Lung microvascular endothelial cell (primary cell): Measurements from ENCODE around the gene MOGAT3. TPM values are rescaled to one million over a fixed set of nuclear protein-coding genes. Genes with fewer than 3 reads are reported as not detected.
A peak's percentile ranks its signal among the peaks of the same experiment; 100 is the strongest.

Experiments used
- DNase-seq, 2 donors: peaks; one replicate each; pipeline versions ENCODE4 v3.0.0 to v3.0.0-alpha.2; 2010; ENCODE audit warnings: low read depth in 2 of 2
- total RNA-seq: library from RNA; depleted of rRNA; stranded (reverse); fragments of >200 nt; gene quantifications from 2 replicates; pipeline ENCODE4 v1.2.1, GENCODE V29; 2014

MOGAT3 gene, protein sequence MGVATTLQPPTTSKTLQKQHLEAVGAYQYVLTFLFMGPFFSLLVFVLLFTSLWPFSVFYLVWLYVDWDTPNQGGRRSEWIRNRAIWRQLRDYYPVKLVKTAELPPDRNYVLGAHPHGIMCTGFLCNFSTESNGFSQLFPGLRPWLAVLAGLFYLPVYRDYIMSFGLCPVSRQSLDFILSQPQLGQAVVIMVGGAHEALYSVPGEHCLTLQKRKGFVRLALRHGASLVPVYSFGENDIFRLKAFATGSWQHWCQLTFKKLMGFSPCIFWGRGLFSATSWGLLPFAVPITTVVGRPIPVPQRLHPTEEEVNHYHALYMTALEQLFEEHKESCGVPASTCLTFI
- not detected in 2 replicates for total RNA-seq

DNA sequence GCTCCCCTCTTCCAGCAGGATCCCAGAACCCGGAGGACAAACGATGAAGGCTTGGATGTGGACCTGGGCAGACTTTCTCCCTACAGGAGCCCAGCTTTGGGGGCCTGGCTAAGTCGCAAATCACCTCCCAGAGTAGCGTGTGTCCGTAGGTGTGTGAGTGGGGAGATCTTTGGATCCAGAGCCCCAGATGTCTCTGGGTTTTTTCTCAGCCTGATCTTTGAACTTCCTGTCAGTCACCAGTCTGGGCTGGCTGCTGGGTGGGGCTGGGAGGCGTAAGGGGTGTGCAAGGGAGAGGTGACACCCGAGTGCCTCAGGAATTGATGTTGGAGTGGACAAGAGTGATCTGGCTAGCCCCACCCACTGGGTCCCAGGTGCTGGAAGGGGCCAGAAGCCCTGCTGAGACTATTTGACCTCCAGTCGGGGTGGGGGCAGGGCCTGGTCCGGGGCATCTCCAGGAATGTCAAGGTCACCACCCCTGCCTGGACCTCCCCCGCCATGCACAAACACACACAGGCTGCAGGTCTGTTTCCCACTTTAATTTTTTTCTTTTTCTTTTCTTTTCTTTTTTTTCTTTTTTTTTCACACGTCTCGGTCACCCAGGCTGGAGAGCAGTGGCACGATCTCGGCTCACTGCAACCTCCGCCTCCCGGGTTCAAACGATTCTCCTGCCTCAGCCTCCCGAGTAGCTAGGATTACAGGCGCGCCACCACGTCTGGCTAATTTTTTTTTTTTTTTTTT lies at the start of gene MOGAT3:
Gene MOGAT3, minus strand, starts transcription at position 175 of the 738 bp plus-strand sequence. CDS start 182 bp downstream, outside the sequence.
- DNase-seq = no peak

DNA sequence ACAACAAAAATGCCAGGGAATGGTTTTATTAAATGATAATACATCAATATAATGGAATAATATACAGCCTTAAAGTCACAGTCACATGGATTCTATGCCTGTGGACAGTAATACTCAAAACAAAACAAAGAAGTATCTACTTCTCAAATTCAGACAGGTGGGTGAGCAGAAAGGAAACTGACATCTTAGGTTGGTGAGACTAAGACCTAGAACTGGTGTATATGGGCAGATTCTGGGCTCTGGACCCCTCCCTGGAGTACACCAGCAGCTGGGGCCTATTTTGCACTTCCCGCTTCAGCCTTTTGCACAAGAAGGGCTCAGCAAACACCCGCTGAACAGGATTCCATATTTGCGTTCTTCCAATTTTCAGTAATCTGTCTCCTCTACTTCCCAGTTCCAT lies 49.5 kb upstream of the MOGAT3 start:
- no peak for DNase-seq

DNA sequence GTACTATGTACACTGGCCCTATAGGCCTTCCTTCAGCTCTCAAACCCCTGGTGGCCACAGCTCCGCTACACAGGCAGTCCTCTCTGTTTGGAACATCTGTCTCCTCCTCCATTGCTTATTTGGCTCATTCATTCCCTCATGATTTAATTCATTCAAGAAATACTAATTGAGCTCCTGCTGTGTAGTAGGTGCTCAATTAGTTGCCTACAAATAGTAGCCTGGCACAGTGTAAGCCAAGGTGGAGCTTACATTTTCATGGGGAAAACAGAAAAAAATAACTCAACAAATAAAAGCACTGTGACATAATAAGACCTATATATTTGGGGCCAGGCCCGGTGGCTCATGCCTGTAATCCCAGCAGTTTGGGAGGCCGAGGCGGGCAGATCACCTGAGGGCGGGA lies 47.4 kb upstream of the MOGAT3 start:
- no peak for DNase-seq

DNA sequence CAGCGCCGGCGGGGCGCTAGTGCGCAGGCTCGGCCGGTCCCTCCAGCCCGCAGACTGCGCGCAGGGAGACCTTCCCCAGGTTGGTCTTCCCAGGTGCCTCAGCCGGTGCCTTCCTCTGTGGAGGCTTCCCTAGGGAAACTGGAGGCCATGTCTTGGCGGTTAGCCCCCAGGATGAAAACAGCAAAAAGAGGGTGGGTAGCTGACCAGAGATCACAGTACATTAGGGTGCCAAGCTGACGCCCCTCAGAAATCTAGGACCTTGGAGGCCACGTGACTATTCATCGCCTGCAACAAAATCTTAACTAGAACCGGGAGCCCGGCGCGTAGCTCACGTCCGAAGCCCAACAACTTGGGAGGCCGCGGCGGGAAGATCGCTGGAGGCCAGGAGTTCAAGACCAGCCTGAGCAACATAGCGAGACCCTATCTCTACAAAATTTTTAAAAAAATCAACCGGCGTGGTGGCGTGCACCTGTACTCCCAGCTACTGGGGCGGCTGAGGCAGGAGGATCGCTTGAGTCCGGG lies 44.4 kb upstream of the MOGAT3 start:
- no peak for DNase-seq

DNA sequence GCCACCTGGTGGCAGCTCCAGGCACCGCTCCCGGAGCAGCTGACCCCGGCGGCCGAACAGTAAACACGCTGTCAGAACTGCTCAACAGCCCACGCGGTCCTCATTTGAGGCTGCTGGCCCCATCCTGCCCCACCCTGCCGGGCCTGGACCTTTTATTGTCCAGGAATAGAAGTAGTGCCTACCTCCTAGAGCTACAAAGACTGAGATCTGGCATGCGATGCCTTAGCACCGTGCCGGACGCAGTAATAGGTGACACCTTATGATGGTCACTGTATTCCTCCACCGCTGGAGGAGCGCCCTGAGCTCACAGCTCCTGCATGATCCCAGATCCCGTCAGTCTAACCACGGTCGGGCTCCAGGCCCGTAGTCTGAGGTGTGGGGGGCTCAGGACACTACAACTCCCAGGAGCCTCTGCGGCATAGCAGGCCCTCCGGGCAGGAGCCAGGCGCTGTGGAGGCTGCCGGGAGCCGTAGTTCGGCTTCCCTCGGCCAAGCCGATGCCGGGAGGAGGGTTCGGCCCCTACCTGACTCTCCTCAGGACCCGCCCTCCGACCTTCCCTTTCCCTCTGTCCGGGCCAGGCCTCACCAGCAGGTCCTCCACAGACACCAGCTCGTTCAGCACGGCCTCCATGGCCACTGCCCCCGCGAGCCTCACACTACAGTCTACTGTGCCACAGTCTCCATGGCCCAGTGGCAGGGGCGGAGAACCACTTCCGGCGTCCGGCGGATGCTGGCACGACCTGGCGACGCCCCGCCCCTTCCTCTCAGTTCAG lies 43.7 kb upstream of the MOGAT3 start, which contains the start of gene FIS1:
Gene FIS1, minus strand, starts transcription at position 707 of the 772 bp plus-strand sequence. Its CDS starts 77 bp downstream, at position 630.
- DNase-seq = peak; percentile 90 to 93

DNA sequence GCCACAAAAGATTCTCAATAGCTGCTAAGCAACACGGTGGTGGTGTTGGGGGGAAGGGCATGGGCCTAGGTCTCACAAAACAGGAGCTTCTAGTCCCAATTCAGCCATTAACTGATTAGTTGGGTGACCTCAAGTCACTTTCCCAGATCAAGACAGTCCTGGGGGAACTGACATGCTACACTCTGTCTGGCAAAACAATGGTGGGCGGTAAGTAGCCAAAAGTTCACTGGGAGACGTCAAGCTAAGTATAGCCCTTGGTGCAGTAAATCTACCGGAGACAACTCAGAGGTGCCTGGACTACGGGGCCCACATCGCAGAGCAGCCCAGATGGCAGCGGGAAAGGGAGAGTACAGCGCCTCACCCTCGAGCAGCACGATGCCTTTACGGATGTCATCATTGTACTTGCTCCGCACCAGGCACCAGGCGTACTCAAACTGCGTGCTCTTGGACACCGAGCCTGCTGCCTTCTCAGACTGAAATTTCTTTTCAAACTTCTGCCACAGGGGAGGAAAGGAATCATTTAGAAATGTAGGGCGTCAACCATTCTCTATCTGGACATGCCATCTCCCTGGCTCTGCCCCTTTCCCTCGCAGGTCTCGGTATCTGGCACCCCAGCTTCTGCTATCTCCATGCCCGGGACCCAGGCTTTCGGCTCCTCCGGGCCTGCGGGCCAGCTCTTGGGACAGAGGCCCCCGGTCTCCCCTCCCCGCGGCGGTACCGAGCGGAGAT lies 43.0 kb upstream of the MOGAT3 start:
- DNase-seq = peak; percentile 39 to 56

DNA sequence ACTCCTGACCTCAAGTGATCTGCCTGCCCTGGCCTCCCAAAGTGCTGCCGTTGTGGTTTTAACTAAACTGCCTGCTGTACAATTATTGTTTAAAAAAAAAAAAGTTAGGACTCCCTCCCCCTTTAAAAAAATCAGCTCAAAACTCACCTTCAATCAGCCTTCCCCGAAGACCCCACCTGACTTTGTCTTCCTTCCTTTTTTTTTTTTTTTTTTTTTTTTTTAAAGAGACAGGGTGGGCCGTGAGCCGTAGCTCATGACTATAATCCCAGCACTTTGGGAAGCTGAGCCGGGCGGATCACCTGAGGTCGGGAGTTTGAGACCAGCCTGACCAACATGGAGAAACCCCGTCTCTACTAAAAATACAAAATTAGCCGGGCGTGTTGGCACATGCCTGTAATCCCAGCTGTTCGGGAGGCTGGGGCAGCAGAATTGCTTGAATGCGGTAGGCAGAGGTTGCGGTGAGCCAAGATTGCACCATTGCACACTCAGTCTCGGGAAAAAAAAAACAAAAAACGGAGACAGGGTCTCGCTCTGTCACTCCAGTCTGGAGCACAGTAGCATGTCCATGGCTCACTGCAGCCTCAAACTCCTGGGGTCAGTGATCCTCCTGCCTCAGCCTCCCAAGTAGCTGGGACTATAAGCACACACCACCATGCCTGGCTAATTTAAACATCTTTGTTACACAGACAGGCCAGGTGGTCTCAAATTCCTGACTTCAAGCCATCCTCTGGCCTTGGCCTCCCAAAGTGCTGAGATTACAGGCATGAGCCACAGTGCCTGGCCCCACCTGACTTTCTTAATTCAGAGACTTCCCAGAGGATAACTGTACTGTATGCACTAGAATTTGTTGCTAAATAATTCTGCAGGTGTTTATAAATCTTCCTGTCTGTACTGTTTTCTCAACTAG lies 40.9 kb upstream of the MOGAT3 start:
- DNase-seq = no peak

DNA sequence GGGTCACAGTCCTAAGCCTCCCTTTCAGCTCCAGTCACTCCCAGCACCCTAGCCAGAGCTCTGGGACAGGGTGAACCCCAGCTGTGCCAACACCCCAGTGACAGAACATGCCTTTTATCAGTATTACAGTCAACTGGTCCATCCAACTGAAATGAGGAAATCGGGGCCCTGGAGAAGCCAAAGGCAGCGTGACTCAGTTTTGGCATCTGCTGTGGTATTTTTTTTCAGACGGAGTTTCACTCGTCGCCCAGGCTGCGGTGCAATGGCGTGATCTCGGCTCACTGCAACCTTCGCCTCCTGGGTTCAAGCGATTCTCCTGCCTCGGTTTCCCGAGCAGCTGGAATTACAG lies 40.2 kb upstream of the MOGAT3 start:
- peak in 1 of 2 donors; percentile 33 for DNase-seq

DNA sequence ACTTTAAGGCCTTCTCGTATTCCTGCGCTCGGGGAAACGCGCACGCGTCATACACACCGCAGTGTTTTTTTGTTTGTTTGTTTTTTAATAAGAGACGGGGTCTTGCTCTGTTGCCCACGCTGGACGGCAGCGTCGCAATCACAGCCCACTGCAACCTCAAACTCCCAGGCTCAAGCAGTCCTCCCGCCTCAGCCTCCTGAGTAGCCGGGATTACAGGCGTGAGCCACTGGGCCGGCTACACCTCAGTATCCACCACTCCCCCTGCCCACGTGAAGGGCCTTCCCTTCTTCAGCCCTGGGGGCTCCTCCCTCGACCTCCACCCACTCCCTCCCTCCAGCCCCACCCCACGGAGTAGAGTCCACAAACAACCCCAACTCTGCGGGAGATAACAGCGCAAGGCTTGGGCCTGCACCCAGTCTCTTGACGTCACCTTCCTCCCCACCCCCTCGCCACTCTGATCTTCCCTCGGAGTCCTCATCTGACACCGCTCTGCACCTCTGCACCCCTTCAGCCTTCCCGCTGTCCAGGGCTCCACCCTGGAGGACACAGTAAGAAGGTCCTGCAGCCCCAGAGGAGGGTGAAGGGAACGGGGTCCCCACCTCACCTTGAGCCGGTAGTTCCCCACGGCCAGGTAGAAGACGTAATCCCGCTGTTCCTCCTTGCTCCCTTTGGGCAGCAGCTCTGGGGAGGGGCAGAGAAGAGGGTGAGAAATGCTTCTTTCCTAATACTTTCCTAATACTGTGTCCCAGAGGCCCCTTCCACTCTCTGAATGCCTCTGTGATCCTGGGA lies 39.6 kb upstream of the MOGAT3 start:
- DNase-seq = no peak

DNA sequence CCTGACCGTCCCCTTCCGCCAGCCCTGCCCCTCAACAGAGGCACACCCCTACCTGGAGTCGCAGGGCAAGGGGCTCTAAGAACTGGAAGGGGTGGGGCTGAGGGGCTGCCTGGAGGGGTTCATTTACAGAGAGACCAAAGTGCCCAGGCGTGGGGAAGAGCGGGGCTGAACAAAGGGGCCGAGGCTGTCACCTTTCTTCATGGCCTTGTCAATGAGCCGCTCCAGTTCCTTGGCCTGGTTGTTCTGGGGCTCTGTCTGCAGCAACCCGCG lies 39.0 kb upstream of the MOGAT3 start:
- no peak for DNase-seq

DNA sequence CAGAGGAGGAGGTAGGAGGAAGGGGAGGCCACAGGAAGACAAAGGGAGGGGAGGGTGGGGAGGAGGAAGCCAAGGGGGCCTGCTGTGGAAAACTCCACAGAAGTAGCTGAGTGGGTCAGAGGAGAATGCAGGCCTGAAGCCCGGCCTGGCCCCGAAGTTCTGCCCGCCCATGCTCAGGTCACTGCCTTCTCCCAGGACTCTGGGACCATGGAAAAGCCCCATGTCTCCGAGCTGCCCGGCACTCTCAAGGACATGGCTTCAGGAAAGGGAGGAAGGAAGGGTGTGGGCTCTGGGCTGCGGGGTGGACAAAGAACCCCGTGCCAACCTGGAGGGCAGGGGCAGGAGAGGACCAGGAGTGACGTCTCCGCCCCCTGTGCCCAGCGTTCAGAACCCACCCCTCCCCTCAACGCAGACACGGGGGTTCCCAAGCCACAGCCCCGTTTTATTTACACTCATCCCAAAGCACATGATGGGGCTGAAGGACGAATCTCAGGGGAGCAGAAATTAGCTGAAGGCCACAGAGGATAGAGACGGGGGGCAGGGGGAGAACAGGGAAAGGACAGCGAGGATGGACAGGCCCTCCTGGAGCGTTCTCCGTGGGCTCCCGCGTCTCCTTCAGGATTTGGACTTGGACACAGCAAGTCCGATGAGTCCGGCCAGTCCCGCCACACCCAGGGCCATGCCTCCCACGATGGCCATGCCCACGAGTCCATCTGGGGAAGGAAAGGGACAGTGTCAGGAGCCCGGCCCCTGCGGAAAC lies 38.5 kb upstream of the MOGAT3 start:
- peak; percentile 42 to 46 for DNase-seq

DNA sequence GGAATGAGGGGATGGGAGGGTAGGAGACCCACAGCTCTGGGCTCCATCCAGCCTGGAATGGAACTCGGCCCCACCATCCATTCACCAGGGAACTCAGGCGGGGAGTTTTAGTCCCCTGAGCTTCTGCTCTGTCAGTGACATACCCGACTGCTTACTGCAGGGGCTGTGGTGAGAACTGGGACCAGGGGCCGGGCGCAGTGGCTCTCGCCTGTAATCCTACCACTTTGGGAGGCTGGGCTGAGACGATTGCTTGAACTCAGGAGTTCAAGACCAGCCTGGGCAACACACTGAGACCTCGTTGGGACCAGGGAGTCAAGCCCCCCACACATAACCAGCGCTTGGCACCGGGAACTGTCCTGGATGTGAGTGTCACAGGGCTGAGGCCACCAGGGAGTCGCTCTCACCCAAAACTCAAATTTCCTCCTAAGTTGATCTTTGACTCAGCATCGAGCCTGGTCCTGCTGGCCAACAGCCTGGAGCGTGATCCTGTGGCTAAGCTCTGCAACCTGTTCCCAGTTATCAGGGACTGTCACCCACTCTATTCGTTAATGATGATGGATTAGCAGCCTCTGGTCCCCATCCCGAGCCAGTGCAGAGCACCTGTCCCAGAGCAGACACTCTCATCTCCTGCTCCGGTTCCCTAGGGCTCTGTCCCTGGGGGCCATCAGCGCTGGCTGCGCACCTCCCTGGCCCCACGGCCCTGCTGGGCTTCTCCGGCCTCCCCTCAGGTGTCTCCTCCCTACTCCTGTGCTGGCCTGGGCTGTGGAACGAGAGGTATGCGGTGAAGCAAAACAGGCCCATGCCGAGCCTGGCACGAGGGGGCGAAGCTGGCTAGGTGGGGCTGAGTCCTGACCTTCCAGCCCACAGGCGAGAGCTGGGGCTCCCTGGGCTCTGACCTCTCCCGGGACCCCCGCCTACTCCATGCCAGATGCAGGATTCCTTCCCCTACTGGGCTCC lies 37.7 kb upstream of the MOGAT3 start:
- no peak for DNase-seq

DNA sequence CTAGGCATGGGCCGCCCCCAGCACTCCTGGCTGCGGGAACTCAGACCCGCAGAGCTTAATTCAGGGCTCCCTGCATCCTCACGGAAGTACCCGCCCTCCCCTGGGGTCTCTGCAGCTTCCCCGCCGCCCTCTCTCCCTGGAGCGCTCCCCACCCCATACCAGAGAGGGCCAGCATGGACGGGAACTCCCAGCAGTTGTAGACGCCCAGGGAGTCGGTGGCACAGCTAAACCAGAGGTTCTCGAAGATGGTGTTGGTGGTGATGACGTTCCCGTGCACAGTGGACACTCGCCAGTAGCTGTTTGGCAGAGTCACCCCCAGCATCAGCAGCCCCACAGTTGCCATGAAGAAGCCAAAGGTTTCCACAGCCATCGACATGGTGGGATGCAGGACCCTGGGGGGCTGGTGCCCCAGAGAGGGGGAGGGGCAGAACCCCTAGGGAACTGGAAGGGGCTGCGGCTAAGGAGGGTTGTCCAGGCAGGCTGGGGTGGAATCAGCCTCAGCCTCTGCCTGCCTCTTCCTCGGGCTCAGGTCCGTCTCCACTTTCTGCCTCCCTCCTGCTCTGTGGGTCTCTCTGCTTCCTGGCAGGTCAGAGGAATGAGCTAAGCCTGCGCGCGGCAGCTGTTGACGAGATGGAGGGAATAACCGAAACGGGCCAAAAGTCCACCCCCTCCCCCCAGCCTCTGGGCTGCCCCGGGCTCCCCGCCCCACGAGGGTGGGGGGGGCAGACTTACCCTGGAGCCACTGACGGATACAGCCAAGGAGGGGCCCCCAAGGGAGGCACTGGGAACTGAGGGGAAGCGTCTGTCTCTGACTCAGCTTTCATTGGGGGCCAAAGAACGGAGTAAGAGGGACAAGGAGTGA lies 36.6 kb upstream of the MOGAT3 start, which contains the start of gene CLDN15:
Gene CLDN15, minus strand, starts transcription at position 597 of the 862 bp plus-strand sequence. Its CDS starts 221 bp downstream, at position 376.
- DNase-seq = peak in 1 of 2 donors; percentile 73

DNA sequence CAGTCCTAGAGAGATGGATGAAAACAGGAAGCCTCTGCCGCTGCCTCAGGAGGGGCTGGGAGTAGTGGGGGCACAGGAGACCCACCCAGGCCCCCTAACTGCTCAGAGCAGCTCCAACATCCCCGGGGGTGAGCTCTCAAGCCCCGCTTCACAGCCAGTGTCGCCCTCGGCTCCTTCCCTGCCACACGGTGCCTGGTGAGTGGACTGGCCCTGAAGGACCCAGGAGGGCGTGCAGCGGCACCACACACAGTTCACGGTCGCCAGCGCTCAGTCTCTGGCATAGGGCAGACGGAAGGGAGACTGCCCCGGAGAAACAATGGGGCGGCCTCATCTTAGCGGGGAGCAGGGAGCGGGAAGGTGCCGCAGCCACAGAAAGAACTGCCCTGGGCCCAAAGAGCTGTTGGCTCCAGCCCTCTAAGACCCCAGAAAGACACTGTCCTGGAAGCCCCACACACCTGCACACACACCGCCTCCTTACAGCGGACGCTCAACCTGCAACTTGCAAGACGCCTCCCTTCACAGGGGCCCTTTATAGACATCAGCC lies 35.5 kb upstream of the MOGAT3 start:
- DNase-seq = peak in 1 of 2 donors; percentile 0

DNA sequence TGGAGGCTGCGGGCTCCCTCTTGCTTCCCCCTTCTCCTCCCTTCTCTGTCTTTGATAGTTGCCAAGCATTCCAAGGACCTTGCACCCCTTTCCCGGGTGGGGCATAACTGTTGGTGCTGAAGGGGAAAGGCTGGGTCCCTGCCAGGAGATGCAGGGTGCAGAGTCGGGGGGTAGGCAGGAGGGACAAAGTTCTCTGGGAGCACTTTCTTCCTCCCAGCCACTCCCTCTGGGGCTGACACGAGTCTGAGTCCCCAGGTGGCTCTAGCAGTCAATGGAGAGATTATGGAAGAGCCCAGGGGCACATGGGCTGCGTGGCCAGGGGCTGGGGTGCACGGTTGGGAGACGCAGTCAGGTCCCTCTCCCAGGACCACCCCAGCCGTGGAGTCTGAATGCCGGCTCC lies 34.7 kb upstream of the MOGAT3 start:
- no peak for DNase-seq

DNA sequence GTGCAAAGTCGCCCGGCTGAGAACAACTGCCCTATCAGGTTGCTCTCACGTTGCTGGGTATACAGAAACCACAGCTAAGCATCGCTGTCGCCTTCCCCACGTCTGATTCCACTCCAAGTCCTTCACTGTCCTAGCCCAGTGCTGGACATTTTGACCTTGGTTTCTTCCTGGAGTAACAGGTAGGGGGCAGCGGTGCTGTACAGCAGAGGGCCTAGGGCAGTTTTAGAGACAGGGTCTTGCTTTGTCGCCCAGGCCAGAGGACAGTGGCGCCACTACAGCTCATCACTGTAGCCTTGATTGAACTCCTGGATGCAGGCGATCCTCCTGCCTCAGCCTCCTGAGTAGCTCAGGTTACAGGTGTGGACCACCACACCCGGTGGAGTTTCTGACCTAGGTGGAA lies 34.2 kb upstream of the MOGAT3 start:
- DNase-seq = peak; percentile 31 to 39
